NCI-H2081 (cell line): ENCODE measurements around the gene ZBTB42.
"Not testable (repeated sequence)": the region's sequence is repeated elsewhere in the genome, so short reads cannot be mapped to it uniquely, and the experiment has no call there.

ENCODE experiments used
- DNase-seq, 2 experiments: peaks; one replicate each; lab custom pipeline; 2025; lab: John Stamatoyannopoulos, UW

The ZBTB42 gene

DNA sequence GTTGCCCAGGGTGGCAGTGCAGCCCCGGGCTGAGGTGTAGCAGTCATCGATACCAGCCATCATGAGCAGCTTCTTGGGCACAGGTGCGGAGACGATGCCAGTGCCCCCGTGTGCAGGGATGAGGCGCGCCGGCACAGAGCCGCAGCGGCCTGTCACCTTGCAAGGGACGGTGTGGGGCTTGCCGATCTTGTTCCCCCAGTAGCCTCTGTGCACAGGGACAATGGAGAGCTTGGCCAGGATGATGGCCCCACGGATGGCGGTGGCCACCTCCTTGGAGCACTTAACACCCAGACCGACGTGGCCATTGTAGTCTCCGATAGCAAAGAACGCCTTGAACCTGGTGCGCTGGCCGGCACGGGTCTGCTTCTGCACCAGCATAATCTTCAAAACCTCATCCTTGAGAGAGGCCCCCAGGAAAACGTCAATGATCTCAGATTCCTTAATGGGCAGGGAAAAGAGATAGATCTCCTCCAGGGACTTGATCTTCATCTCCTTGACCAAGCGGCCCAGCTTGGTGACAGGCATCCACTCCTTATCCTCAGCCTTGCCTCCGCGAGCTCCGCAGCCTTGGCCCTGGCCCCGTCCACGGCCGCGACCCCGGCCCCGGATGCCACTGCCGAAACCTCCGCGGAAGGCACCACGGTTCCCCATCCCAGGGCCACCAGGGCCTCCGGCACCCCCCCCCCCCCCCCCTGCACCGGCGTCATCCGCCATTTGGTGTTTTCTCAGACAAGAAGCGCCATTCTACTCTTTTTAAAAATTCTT is 35.5 kb downstream of the ZBTB42 start:
- DNase-seq, result not testable (repeated sequence)

DNA sequence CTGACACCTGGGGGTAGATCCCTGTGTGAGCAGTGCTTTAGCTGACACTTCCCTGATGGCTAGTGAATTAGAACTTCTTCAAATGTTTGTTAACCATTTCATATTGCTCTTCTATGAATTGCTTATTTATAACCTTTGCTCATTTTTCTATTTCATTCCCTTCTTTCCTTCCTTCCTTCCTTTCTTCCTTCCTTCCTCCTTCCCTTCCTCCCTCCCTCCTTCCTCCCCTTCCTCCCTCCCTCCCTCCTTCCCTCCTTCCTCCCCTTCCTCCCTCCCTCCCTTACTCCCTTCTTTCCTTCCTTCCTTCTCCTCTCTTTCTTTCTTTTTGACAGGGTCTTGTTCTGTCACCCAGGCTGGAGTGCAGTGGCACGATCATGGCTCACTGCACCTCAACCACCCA is 40.8 kb downstream of the ZBTB42 start:
- no peak for DNase-seq

DNA sequence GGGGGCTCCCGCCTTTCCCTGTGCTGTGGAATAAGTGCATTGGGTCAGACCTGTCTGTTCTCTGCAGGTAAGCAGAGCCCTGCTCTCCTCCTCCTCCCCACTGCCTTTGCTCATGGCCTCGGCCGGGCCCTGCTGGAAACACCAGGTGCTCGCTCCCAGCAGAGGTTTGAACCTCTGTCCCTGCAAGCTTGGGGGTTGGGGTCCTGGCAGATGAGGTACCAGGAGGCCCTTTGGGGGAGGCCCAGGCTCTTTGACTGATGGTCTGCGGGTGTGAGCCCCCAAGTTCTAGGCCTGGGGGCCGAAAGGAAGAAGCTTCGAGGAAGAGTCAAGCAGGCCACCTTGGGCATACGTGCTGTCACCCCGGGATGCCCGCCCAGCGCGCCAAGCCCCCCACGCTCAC is 42.1 kb downstream of the ZBTB42 start:
- no peak for DNase-seq

DNA sequence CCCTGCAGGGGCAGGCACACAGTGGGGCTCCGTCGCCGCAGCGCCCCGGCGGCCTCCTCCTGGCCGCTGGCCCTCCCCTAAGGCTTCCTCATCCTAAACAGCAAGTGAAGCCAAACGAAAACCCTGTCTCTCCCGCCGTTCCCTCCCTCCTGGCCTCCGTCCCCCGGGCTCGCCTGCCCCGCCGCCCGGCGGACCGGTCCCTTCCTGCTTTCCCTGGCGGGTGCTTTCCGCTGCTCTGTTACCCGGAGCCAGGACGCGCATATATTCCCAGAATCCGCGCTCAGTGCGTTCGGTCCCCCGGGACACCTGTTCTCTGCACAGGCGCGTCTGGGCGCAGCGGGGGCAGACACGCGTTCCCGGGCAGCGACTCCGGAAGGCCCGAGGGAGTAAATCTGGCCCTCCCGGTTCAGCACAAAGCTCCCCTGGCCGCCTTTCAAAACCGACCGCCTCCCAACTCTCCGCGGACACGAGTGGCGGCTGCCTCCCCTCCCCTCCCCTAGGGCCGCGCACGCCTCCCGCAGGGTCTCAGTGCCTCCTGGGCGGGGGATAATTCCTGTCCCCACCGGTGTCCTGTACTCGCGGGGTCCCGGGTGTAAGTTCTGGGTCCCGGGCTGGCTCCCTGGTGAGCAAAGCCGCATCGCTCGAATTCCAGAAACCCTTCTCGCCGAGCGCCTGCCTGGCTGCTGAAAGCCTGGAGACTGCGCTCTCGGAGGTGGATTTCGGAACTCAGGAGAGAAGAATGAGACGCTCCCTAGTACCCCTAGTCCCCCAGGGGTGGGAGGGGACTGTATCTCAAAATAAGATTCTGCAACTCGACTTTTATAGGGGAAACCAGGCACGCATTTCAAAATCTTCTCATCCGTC is 42.8 kb downstream of the ZBTB42 start:
- DNase-seq, result no peak

DNA sequence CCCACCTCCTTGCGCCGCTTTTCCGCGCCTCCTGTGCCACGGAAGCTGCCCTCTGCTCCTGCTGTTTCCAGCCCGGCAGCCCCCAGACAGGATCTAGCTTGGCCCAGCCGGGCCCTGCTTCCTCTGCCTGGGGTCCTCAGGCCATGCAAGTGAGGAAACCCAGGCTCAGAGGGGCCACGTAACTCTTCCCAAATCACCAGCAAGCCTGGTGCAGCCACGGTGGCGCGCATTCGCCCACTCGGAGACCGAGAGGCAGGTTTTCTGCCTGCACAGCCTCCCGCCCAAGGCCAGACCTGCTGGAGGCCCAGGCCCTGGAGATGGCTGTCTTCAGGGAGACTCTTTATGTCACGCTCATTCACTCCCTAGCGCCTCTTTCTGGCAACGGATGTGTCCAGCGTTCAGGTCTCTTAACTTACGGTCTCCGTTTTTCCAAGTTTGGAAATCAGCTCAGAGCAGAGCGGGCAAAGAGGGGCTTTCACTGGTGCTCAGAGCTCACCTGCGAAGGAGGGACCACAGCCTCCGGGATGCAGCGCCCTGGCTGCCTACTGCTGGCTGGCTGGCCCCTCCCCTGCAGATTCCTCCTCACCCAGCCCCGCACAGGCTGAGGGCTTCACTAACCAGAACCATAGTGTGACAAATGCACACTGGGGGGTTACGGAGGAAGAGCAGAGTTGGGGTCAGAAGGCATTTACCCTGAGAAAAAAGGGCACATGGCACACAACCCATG is 43.6 kb downstream of the ZBTB42 start:
- DNase-seq, result no peak

DNA sequence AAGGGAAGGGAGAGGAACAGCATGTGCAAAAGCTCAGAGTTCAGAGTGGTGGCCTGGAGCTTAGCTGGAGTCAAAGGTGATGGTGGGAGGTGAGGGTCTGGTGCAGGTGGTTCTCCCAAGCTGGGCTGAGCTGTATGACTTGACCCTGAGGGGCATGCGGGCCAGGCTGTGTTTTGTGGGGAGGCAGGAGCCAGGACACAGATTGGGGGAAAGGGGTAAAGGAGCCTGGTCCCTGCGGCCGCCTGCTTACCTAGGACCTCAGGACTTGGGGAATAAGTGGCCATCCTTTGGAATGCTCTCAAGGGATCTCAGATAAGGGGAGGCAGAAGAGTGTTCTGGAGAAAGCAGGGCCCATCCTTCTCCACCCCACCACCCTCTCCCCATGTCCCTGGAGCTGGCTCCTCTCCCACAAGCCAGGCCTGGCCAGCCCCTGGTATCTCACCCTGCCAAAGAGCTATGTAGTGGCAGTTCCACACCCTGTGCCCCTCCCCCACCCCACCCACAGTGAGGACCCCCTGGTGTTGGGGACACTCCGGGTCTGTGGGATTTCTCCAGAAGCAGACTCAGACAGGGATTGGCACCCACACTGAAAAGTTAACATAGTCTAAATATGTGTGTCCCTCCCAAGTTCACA is 44.2 kb downstream of the ZBTB42 start:
- DNase-seq, result no peak

DNA sequence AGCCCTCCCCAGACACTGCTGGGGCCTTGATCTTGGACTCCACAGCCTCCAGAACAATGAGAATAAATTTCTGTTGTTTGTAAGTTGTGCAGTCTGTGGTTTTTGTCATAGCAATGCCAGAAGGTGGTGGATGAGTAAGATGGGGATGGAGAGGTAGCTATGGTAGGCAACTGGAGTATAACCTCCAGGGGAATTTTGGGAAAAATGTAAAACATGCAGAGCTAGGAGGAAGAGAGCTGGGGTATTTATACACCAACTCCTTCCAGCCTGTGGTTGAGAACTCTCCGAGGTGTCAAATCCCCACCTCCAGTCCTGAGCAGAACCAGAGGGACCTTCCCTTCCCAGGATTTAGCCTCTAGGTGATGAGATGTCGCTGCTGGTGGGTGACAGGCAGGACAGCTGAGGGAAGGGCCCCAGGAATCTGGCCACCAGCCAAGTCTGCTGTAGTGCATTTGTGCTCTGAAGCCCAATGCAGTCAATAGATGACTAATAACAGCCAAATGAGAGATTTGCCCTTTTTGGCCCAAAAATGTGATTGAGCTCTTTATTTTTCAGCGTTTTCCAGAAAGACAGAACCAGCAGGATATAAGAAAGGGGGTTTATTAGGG is 45.0 kb downstream of the ZBTB42 start:
- no peak for DNase-seq

DNA sequence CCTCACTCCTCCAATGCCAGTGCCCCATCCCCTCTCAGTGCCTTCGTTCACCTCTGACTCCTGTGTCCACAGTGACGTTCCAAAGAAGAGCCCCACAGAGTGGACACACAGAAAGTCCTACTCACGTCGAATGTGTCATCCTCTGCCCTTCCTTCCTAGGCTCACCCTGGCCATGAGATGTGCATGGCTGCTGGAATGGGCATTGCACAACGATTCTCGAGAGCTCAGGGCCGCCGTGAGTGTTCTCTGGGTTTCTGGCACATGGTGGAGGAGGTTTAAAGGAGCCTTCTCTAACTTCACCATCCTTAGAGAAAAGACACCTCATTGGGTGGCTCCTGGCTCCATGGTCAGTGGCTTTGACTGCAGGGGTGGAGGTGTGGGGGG is 51.4 kb downstream of the ZBTB42 start:
- no peak for DNase-seq
